GM19463 (cell line): Measurements from ENCODE around the gene ELMO1.

Source experiments
- ATAC-seq: cut with Tn5 transposase; IDR thresholded peaks from one replicate; pipeline ENCODE4 v1.9.1; 2021; ENCODE audit warnings: mild to moderate bottlenecking, moderate library complexity; ENCODE audit not compliant: unreplicated experiment

Gene ELMO1

DNA sequence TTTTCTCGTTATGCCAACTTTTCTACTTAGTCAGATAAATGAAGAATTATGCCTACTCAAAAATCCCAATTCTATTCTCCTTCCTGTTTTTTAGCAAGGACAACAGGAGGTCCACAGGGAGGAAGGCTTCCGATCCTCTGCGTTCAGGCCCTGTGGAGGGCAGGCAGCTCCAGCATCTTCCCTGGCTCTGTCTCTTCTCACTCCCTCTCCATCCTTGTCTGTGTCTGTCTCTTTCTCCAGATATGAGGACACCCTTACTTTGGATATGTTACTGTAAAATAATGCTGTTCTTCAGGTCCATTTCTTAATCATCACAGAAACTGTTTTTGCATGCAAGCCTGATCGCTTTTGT, 166.6 kb downstream of the ELMO1 start:
- ATAC-seq: no peak

DNA sequence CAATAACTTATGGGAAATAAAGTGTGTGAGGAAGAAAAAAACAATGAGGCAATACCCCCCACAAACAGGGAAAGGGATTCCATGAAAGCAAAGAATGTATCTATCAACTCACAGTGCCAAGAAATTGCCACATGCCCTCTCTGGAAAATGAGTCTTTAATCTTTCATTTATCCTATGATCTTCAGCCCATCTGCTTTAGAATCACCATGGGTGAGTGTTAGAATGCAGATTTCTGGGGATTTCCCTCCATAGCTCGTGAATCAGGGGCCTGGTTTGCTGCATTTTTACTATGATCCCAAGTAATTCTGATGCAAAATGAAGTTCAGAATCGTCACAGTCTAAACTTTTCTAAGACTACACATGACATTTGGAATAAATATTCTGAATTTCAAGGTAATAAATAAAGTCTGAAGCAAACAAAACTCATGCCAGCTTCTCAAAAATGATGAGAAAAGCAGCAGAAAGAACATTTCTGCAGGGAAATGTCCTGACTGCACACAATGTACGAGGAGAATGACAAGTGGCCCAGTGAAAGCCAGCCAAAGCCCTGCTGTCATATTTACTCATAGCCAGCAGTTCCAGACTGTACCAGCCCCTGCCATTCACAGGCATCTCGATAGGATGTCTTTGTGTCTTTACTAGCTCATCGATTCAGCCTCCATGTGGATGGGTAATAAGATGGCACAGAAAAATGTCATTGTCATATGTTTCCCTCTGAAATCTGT, 167.1 kb downstream of the ELMO1 start:
- ATAC-seq: no peak

DNA sequence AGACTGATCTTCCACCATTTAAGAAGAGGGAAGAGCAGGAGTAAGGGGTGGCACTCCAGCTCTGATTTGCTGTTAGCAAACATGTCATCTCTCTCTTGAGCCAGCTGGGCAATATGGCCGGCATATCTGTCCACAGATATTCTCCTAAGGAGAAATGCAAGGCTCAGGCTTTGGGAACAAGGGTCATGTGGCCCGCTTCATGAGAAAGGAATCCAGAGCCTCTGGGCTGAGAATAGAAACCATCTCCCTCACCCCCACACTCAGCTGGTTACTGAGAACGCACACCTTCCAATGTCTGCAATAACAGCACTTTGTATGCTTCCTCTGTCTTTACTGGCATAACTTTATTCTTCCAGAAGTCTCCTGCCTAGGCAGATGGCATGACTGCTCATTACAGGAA, 171.2 kb downstream of the ELMO1 start:
- no peak for ATAC-seq

DNA sequence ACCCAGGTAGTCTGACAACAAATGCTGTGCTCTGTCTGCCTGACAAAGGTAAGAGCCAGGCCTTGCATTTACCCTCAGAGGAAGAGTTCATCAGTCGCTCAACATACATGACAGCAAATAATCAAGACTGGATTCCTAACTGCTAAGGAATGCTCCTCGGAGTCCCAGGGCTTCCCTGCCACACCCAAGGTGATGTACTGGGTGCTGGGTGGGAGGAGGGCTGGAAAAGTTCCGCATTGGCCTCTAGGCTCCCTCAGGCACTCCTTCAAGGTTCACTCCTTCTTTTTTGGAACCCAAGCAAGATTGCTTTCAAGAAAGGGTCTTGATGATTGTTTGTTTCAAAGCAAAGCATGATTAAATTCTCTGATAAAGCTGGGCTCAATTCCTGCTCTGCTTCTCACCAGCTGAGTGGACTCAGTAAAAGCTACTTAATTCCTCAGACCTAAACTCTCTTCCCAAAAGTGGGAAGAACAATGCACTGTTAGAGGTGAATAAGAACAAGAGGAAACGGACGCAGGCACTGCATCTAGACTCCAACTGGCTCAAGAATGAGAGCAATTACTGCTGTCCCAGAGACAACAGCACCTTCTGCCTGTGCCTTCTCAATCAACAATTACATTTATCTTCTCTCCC, 173.5 kb downstream of the ELMO1 start:
- no peak for ATAC-seq

DNA sequence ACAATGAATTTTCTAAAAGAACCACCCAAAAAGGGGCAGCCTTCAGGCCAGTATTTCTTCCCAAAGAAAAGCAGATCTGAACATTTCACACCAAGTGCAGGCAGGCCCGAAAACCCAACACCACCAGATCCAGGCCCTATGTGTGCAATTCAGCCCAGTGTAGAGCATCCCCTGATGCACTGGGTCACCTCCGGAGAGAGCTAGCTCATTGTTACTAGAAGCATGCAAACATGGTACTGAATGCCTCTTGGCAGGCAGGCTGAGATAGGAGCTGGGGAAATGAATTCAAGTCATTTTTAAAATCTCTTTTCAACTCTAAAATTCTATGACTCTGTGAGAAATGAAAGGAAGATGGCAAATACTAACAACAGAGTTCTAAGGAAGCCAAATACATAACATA, 174.8 kb downstream of the ELMO1 start:
- no peak for ATAC-seq

DNA sequence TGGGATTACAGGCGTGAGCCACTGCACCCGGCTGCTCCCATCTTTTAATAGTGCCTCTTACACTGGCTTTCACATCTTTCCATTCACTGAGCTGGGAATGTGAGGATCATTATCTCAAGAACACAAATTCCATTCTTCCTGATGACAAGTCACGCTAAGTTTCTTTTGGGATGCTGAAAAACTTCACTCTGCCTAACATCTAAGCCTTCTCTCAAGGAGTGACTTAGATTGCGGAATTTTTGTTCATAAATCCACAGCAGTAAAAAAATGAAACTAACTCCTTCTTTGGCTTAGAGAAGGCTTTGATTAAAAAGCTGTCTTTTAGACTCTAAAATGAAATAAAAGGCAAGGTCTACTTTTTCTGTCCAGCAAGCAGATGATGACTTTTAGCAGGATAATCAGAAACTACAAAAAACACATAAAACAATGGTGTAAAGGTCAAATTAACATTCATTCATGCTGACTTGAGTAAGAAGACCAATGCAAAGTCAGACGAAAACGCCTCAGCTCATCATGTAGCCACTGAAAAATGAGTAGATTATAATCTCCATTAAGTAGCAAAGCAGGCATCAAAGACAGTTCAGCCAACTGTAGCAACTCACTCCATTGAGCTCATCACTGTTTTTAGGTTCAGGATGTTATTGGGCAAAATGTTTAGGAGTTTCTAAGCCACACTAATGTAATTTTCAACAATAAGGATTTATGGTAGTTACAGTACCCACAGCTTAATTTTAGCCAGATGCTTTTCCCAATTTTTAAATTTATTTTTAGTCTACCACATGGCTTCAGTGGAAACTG, 178.8 kb downstream of the ELMO1 start:
- no peak for ATAC-seq

DNA sequence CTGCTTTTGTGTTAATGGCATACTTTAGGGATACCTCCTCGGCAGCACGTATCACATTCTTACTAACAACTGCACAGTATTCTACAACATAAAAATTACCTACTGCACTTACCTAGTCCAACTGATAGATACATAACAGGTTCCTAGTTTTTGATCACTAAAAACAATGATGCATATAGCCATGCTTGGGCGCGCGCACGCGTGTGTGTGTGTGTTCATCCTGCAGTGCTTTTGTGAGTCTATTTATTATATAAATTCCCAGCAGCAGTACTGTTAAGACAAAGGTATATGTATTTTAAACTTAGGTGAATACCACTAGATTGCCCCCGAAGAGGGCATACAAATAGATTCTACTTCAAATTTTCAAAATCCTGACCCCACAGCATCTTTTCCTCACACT, 181.4 kb downstream of the ELMO1 start:
- ATAC-seq: no peak

DNA sequence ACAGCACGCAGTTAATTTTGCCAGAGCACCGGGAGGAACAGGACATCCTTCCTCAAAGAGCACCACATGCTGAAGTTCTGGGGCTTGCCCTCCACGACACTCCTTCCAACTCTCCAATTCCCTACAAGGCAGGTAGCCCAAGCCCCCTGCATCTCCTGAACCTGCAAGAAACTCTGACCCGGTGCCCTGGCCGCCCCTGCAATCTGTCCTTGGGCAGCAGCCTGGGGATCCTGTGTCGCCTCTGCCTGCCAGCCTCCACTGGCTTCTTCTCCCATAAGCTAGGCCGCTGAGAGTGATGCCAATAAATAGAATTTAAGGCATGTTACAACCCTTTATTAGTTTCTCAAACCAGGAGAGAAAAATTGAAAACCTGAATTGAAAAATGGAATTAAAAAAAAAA, 182.8 kb downstream of the ELMO1 start:
- ATAC-seq: no peak

DNA sequence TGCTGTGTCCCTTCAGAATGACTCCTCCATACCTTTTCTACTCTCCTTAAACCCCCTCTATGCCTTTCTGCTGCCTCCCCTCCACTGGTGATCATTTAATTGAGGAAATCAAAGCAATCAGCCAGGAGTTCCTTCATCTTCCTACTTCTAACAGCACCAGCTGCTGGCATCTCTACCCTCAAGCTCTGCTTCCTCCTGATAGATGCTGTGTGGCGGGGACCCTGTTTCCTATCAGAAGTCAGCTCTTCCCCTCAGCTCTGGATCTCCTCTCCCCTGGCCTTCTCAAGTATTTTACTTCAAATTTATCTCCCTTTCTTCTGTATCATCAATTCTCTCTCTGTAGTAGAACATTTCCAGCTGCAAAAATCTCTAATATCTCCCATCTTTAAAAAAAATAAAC, 183.7 kb downstream of the ELMO1 start:
- ATAC-seq: no peak

DNA sequence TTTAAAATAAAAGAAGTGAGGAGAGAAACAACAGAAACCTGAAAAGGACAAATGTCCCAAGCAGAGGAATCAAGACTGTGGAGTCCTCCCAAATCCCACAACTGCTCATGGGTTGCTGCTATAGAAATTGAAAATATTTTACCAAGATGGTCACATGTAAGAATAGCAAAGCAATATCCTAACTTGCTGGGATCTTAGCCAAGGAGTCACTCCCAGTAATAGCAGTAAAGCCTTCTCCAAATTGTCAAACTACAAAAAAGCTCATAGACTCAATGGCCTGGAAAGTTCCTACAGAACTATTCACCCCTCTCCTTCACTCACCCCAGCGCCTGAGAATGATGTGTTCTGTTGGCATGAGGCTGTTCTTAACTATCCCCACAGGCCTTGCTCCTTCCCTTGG, 186.5 kb downstream of the ELMO1 start:
- ATAC-seq: no peak

DNA sequence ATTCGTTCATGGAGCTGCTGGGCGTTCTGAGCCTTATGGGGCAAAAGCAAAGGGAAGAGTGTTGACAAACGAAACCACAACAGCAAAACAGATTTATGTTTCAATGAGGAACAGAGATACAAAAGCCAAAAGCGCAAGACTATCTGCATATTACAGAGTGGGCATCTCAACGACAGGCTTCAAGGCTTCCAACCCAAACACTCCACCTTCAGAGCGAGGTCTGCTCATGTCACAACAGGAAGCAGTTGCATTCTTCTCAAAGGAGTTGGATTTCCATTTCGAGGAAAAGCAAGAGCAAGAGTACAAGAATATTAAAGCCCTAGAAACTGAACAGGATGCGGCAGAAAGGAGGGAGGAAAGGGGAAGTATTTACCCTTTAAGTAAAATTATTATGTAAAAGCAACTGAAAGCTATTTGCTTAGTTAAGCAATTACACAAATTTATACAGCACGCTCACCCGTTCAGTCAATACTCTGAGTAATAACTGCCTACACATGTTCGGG, 189.3 kb downstream of the ELMO1 start:
- no peak for ATAC-seq

DNA sequence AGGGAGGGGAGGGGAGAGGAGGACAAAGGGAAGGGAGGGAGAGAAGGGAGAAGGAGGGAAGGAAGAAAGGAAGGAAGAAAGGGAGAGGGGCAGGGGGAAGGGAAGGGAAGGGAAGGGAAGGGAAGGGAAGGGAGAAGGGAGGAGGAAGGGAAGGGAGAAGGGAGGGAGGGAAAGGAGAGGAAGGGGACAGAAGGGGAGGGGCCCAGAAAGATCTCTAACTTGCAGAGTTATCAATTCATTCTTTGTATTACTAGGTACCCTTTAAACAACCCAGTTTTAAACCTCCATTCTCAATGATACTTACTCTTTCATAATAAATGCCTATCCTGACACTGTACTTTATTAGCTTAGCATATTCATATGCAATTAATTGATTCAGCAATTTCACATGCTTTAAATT, 192.0 kb downstream of the ELMO1 start:
- no peak for ATAC-seq

DNA sequence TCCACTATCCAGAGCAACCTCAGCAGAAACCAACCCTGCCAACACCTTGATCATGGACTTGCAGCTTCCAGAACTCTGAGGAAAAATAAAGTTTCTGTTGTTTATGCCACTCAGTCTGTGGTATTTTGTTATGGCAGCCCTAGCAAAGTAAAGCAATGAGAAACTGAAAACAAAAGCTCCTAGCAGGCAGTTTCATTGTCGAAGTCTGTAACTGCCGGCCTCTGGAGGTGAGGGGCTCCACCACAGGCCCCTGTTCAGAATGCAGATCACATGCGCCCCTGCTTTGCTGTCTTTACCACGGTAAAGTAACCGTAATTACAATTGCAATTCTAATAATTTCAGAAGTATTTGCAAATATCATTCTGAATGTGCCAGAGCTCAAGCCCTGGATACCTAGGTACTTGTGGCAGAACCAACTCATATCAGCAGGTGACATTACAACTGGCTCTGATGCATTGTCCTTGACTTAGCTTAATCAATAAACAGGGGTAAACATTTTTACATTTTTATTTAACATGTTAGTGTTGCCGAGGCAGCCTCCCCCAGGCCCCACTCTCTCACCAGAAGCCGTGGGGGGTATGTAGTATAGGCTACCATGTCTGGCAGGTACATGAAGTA, 193.2 kb downstream of the ELMO1 start:
- no peak for ATAC-seq

DNA sequence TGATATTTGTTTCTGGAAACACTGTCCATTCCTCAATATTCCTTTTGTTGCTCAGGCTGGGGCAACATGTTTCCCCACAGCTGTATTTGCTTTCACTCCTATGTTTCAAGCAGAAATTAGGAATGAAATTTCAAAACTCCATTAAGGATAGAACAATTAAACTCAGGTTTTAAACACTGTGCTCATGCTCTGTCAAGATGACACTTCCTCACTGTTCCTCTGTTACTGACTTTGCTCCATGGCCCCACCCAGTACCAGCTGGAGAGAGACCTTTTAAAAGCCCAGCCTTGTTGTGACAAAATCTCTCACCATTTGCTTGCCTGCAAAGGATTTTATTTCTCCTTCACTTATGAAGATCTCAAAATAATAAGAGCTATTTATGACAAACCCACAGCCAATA, 197.4 kb downstream of the ELMO1 start:
- ATAC-seq: no peak

DNA sequence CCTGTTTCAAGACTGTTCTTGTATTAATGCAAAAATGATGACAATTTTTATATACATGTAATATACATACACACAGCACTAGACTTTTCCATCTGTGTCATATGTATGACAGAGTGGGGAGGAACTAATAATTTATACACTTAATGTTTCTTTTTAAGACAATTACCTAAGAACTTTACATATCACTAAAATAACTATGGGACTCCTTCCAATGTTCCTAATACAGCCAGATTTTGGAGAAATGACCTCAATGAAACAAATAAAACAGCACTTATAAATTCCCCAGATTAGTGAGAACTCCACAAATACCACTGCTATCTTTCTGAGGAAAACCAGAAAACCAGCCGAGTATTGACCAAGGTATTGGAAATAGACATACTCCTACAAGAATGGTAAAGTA, 199.4 kb downstream of the ELMO1 start:
- no peak for ATAC-seq

DNA sequence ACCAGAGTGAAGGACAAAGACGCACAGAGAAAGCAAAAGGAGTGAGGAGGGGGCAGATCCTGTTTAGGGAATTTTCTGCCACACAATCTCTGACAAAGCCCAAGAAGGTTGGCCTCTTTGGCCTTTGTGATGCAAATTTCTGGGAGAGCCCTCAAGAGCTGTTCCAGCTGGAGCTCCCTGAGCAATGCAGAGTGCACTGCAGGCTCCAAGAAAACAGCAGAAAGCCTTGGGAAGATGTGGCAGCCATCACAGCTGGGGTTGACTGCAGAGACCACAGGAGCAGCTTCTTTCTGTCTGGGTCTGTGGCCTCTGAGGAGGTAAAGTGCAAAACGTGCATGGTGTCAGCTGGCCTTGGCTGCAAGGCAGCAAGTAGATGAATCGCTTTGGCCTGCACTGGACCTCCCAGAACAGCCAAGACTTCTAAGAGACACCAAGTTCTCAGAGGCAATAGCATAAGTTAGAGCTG, 200.2 kb downstream of the ELMO1 start:
- ATAC-seq: no peak

DNA sequence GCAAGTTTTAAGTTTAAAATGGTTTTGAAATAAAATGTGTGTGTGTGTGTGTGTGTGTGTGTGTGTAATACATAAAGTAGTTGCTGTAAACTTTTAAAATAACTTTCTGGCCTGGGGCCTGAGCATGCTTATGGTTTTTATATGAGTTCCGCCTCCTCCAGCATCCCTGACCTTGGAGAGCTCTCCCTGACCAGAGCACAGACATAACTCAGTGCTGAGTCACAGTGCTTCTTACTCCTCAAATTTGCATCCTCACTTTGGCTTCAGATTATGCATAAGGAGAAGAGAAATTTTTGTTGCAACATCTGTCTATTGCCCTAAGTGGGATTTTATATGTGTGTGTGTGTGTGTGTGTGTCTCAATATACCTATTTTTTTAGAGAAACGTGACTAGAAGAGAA, 200.8 kb downstream of the ELMO1 start:
- no peak for ATAC-seq

DNA sequence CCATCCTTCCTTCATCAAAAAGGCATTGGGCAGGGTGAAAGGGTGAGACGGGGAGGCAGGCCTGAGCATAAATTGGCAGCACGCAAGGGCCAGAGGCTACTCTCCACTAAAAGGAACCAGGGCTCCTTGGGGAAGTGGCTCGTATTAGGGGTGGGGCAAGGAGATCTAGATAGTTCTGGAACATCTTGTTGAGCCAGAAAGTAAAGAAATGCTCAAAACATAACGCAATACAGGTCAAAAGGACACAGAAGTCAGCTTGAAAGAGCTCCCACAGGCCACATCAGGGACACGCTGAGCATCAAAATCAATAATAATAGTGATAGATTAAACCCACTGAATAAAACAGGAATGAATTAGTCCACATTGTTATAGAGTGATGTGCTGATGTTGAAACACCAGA, 203.1 kb downstream of the ELMO1 start:
- no peak for ATAC-seq

DNA sequence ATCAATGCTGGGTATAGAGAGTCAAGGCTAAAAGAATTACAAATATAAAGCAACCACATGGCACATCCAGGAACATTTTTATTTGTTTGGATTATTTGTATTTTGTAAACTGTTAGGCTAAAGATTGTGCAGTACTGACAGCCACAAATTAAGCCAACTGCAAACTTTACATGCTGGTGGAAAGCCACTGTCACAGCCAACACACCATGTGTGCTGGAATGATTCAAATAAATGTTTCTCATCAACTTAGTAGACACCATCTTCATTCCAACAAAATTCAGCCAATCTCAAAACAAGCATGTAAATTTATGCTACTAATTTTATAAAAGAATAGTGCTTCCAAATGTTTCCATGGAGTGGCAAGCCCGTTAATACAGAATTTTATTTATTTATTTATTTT, 211.8 kb downstream of the ELMO1 start:
- ATAC-seq: no peak

DNA sequence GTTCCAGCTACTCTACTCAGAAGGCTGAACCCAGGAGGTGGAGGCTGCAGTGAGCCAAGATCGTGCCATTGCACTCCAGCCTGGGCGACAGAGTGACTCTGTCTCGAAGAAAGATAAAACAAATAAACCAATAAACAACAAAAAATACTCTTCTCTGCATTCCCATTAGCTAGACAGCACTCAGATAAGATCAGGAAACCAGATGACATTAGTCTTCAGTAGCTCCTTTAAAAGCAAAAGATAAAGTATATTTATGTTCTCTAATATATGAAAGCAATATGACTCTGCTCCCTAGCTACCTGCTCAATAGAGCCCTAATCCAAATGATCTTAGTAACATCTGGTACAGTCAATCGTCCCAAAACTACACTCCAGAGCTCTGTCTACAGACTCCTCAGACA, 212.9 kb downstream of the ELMO1 start:
- no peak for ATAC-seq

DNA sequence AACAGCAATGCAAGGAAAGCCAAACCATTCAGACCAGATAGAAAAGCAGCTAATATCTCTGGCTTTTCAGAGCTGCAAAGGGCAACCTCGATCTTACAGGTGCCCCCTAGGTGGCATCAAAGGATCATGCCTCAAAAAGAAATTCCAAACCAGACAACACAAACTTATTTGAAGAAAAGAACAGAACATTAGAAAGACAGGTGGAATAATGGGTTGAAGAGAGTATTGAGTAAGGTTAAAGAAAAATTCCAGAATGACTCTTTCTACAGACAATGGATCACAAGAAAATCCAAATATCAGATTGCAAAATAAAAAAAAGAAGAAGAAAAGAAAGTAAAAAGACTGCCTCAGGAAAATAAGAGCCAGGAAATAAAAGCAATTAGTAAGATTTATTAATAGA, 213.7 kb downstream of the ELMO1 start:
- ATAC-seq: no peak

DNA sequence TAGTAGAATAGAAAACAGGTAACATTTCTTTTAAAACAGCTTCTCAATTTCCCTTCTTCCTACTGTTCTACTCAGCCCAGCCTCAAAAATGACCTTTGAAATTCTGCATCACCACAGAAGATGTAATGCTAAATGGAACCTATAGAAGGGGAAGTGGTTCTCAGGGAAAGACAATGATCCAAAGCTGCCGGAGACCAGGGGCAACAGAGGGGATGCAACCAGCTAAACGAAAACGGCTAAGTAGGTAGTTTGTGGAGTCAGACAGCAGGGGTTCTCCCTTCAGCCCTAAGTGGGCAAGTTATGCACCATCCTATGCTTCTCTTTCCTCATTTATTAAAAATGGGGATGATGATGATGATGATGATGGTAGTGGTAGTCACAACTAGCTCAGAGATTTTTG, 214.3 kb downstream of the ELMO1 start:
- no peak for ATAC-seq
